Measurements from ENCODE around the gene UBASH3B.
A peak's percentile ranks its signal among the peaks of the same experiment; 100 is the strongest.

UBASH3B gene

DNA sequence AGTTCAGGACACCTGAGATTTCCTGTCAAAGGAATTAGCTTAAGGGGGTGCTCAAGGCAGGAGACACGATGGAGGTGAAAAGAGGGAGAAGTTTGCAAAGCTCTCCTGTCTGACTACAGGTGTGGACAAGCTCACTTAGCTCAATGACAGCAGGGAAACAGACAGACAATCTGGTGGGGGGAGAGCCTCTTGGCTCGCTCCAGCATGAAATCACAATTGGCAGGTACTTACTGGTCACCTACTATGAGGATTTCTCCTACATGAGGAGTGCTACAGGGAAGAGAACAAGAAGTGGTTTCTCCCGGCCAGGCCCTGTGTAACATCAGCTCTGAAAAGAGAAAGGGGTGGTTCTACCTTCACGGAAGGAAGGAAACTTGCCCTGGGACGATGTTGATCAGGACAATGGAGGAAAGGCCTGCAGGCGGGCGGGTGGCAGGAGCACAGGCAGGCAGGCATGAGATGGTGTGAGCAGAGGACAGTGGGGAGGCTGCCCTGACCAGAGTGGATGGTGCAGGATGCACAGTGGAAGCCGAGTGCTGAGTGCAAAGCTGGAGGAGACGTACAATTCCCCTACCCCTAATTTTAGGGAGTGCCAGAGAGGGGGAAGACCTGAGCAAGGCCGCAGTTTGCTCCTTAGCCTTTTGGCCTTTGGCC is 124.9 kb downstream of the UBASH3B start:
- DNase-seq (ENCODE audit: low read depth in 4 of 4, low spot score in 1 of 4), result no peak

DNA sequence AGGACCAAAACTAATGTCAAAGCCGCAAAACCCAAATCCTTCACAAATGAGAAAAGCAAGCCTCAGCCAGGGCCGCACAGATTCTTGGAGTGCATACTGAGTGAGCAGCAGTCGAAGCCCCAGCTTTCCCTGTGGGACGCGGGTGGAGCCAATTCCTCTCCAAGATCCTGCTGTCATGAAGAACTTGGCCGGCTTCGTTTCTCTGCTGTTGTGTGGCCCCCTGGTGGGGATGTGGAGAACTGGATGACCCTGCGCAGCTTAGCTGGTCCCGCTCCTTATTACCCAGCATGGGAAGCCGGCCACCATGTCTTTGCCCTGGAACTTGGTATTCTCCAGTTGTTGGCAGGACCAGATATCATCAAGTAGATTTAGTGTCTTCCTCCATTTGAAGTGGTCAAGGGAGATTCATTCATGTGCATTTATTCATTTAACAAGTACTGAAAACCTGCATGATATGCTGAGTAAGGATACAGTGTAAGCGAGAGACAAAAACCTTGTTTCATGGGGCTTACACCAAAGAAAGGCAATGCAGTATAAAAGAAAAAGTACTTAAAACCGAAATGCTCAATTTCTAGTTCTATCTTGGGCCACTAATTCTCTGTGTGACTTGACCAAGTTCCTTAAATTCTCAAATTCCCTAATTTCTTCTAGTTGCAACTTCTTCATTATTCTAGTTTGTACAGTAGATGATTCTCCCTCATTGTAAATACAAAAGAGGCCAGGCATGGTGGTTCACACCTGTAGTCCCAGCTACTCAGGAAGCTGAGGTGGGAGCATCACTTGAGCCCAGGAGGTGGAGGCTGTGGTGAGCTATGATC is 126.1 kb downstream of the UBASH3B start:
- peak; percentile 46 to 73 (median 62) for DNase-seq (ENCODE audit: low read depth in 4 of 4, low spot score in 1 of 4)

DNA sequence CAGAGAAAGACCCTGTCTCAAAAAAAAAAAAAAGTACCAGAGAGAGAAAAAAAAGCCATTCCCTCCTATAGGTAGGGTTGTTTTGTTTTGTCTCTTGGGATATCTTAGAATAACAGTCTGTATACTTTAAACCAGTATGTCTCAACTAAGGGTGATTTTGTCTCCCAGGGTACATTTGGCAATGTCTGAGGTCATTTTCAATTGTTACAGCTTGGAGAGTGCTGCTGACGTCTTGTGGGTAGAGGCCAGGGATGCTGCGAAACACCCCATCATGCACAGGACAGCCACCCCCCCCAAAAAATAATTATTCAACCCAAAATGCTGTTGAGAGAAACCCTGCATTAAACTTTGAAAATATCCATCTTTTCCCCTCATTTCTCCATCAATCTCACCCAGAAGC is 126.7 kb downstream of the UBASH3B start:
- no peak for DNase-seq (ENCODE audit: low read depth in 4 of 4, low spot score in 1 of 4)

DNA sequence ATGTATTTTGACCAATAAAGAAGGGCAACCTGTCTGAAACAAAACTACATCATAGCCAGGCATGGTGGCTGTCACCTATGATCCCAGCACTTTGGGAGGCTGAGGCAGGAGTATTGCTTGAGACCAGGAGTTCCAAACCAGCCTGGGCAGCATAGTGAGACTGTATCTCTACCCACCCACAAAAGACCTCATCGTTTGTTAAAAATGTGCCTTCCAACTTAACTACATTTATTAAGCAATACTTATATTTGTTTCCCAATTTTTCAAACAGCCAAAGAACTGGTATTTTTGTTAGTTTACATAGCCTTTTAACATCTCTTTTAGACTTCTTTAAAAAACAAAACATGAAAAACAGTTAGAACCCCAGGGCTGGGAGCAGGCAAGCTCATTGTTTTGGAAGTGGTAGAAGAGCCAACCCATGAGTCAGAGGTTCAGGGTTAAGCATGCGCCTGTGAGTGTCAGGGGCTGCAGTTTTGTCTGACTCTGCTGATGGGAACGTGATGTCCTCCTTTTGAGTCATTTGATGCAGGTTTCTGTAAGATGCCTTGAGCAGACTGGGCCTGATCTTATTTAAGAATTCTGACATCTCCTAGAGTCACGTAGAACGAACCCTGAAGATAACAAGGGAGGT is 128.9 kb downstream of the UBASH3B start:
- DNase-seq (ENCODE audit: low read depth in 4 of 4, low spot score in 1 of 4), result no peak

DNA sequence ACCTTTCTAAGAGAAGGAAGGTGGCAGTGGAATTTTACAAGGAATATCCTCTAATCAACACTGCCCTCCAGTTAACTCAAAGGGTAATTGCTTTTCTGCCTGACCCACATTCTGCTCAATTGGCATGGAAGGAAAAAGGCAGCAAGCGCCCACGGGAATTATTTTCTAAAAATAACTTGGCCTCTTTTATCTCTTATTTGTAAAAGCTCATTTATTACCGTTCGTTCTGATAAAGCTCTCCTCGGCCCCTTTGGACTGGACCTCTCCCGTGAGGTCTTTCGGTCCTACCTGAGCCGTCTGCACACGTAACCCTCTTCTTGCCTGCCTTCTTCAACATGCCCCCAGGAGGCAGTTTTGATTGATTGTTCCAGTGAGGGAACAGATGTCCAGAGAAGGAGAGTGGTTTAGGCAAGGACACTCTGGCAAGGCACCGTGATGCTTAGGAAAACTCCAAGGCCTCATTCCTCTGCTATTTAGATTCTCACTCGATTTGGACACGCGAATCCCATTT is 129.6 kb downstream of the UBASH3B start:
- no peak for DNase-seq (ENCODE audit: low read depth in 4 of 4, low spot score in 1 of 4)

DNA sequence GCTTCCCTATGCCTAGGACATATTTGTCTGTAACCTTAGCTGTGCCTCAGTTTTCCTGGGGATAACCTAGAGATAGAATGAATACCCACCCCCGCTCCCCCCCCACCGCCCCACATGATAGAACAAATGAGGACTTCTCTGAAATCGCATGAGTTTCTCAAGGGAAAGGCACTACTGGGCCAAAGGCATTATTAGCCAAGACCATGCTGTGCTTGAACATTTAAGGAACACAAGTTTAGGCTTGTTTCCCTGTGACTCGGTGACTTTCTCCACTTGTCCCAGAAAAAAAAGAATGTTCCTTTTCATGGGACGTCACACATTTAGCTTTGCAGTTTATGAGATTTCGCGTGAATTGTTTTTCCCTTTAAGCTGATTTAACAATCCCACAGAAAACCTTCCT is 131.4 kb downstream of the UBASH3B start:
- no peak for DNase-seq (ENCODE audit: low read depth in 4 of 4, low spot score in 1 of 4)

DNA sequence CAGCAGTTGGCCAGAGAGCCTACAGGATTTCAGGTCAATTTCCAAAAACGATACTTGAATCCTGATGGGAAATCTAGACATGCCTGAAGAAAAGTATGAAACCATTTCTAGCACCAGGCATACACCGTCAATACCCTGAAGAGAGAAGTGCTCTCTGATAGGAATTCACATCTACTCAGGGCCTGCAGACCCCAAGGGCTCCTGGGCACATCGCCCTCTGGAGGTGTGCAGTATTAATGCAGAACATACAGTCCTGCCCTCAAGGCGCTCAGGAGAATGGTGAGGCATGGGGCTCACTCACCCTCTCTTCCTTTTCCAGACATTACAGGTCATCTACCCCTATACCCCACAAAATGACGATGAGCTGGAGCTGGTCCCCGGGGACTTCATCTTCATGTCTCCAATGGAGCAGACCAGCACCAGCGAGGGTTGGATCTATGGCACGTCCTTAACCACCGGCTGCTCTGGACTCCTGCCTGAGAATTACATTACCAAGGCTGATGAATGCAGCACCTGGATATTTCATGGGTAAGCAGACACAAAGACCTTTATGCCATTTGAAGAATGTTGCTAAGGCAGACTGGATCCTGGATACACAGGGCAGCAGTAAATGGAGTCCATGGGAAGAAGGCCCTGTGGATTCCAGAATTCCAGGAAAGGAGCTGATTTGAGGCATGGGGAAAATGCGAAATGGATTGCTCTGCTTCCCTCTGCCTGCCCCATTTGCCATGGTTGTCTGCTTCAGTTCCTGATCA is 133.4 kb downstream of the UBASH3B start:
- no peak for DNase-seq (ENCODE audit: low read depth in 4 of 4, low spot score in 1 of 4)

DNA sequence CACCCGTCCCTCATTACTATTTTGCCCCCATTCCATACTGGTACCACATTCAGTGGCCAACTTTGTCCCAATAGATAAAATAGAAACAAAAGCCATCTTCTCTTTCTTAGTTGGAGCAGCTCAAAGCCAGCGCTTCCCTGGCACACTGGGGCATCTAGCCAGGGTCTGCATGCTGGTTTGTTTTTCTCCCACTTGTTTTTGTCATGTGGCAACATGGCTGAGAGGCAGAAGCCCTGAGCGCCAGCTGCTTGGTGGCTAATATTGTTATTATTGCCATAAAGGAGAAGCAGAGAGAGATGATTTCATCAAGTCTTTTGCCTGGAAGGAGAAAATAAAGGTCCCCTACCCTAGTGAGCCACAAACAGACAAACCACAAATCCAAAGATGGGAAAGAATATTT is 134.4 kb downstream of the UBASH3B start:
- no peak for DNase-seq (ENCODE audit: low read depth in 4 of 4, low spot score in 1 of 4)

DNA sequence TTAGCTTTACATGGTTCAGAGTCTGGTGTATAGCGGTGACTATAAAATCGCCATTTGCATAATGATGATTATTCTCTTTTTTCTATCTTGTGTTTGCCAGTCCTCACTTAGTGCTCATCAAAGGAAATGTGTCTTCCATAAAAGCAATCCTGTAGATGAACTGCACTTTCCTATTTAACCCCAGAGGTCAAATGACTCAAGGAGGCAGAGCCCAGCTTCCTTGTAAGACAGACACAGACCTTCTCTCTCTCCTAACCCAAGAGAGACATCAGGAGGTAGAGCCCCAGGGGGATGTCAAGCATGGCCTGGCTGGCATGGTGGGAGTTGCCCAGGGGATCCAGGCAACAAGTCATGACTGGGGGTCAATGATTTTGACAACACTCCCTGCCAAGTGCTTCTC is 135.9 kb downstream of the UBASH3B start:
- no peak for DNase-seq (ENCODE audit: low read depth in 4 of 4, low spot score in 1 of 4)

DNA sequence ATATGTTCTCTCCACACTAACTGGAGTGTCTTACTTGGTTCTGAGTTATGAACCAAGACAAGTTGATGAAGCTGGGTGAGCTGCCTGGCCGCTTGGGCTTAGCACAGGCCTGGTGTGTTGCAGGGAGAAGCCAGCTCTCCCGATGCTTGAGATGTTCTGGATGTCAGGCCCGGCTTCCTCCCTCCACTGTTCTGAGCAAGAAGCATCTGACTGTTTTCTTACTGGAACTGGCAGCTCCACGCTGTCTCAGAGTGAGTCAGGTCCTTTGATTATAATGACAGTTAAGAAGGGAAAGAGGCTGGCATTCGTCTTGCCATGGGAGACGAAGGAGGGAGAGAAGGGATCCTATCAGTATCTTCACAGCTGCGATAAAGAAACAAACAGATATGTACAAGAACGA is 136.3 kb downstream of the UBASH3B start:
- no peak for DNase-seq (ENCODE audit: low read depth in 4 of 4, low spot score in 1 of 4)

DNA sequence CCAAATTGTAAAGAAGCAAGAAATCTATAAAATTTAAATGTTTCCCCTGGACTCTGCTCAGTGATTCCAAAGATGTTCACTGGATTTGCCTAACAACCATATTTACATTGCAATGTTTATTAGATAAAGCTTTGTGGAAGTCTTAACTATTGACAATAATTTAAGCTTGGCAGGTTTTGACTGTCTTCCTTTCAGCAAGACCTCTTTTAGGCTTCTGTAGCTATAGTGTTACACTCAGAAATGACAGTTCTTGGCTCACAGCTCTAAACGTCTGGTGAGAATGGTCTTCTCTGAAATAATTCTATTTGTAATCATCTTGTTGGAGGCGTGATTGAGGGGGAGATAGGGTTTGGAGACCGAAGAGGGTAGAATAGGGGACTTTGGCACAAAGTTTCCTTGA is 138.0 kb downstream of the UBASH3B start:
- DNase-seq (ENCODE audit: low read depth in 4 of 4, low spot score in 1 of 4), result no peak

DNA sequence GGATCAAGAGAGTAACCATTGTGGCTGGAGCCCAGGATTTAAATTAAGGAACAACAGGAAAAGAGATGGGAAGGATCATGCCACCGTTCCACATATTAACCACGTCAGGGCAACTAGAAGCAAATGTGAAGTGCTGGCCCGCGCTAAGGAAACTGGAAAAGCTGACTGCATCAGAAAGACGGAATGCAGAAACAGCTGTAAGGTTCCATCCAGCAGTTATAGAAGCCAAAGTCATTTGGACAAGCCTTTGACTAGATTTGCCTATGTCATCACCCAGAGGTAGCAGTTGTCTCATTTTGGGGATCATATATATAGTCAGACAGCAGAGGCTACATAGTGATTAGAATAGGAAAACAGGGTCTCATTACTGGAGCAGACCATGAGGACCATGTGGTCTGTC is 139.8 kb downstream of the UBASH3B start:
- no peak for DNase-seq (ENCODE audit: low read depth in 4 of 4, low spot score in 1 of 4)

DNA sequence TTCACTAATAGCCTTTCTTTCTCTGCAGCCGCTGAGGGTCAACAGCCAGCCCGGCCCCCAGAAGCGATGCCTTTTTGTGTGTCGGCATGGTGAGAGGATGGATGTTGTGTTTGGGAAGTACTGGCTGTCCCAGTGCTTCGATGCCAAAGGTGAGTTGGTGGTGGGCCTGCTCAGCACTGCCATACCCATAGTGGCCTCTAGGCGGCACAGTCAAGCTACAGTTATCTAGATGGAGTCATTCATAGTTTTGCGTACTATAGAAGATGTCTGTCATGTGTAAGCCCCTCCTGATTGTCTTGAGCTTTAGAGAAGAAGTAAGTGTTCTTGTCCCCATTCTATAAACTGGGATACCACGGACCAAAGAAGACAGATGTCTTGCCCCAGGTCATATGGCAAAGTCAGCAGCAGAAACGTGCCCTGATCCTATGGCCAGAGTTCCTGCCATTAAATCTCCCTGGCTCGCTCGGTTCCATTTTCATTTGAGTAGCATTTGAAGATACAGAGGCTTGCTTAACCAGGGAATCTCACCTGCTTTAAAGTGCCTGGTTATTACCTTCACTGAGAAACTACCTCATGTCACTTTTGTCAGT is 140.7 kb downstream of the UBASH3B start:
- DNase-seq (ENCODE audit: low read depth in 4 of 4, low spot score in 1 of 4), result peak; percentile 33 to 60 (median 55)

DNA sequence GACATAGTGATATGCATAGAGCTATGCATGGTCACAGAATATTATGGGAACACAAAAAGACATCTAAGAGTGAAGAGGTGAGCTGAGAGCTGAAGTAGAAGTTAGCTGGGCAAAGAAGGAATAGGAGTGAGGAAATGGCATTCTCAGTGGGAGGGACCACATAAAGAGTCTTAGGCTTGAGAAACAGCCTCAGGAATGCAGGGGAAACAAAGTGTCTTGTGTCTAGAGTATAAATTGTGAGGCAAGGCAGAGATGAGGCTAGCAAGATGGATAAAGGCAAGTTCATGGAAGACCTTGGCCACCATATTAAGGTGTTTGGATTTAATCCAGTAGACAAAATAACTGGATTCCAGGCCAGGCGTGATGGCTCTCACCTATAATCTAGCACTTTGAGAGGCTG is 142.1 kb downstream of the UBASH3B start:
- no peak for DNase-seq (ENCODE audit: low read depth in 4 of 4, low spot score in 1 of 4)

DNA sequence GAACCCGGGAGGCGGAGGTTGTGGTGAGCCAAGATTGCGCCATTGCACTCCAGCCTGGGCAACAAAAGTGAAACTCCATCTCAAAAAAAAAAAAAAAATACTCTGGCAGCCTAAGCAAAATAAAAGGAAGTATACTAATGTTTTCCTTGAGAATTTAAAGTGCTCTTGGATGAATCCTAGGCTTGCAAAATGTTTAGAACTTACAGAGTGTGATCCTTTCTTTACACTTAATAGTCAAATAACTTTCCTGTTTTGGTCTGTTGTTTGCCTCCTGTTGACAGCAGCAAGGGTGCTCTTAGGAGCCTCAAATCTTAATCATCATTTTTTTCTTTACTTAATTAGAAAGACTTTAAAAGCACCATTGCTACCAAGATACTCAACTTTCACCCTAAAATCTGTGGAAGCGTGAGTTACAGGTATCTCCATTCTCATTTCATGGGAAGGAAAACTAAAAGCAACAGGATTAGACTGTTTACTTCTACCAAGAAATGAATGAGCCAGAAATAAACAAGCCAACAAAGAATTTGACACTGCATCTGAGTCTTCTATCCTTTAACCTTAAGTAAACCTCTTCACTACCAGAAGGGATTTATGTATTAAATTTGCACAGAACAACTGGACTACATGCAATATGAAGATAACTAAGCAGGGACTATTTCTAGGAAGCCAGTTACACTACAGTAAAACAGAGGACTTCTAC is 144.0 kb downstream of the UBASH3B start:
- DNase-seq (ENCODE audit: low read depth in 4 of 4, low spot score in 1 of 4), result no peak

DNA sequence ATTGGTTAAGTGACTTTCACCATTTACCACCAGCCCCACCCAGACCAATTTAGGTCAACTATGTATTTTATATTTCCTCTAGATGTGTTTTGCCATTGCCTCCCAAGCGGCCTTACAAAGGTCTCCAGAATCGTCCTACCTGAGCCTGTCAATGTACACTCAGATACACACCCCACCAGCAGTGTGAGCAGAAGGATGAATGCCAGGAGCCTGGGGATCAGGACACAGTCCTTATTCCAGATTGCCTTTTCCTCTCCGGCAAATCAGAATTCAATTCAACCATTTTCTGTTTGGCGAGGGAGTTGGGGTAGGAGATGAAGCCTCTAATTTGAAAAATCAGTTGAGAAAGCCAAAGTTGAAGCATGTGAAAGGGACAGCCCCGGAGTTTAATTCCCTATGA is 147.4 kb downstream of the UBASH3B start:
- no peak for DNase-seq (ENCODE audit: low read depth in 4 of 4, low spot score in 1 of 4)

DNA sequence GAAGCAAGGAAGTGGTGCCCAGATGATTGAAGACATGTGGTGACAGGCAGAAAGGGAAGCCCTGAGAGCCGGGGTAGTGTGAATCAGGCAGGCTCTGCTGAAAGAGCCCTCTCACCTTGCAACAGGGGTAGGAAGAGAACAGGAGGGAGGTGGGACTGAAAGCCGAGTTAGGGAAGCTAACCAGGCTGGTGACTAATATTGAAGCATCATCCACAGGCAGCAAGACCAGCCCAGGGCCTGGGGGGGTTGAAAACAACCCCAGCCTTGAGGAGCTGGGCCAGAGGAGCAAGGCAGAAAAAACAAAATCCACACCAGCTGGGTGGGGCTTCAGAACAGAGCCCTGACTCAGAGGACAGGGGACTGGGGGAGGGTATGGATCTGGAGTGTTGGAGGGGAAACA is 147.8 kb downstream of the UBASH3B start:
- DNase-seq (ENCODE audit: low read depth in 4 of 4, low spot score in 1 of 4), result no peak

DNA sequence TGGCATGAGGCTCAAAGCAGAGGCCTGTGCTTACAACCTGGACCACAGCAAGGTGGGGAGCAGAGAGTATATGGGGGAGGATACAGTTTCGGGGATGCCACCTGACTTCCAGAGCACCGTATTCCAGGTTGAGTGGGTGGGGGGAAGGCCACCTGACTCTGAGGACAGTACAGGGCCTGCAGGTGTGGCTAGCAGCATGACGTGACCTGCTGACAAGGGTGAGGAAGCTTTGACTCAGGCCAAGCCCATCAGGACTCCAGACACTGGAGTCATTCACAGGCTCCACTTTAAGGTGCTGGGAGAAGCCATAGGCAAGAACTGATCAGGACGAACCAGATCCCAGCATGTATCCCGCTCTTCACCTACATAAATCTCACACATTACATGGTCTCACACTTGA is 148.2 kb downstream of the UBASH3B start:
- DNase-seq (ENCODE audit: low read depth in 4 of 4, low spot score in 1 of 4), result no peak

DNA sequence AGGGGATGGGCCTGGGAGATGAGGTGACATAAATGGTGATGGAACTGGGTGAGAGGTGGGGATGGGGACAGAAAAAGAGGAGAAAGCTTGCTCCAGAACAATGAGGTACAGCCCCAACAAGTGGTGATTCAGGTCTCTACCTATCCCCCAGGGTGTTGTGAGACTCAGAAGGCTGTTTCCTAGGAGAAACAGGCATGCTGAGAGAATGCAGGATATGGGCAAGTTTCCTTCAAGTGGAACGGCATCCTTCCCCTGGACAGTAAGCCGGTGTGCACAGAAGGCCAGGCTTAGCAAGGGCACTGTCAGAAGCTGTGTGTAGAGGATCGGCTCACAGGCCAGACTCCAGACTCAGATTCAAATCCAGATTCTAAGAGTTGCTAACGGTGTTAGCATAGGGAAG is 148.6 kb downstream of the UBASH3B start:
- DNase-seq (ENCODE audit: low read depth in 4 of 4, low spot score in 1 of 4), result no peak

DNA sequence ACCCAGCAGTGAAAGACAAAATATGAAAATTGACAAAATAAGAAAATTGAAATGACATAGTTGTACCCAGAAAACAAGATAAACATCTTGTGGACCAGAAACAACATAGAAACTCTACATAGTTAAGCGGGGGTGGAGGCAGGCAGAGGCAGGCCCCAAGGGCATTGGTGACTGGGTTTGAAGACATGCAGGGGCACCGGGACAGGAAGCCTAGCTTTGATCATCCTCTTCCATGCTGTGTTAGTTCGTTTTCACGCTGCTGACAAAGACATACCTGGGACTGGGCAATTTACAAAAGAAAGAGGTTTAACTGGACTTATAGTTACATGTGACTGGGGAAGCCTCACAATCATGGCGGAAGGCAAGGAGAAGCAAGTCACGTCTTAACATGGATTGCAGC is 149.3 kb downstream of the UBASH3B start:
- no peak for DNase-seq (ENCODE audit: low read depth in 4 of 4, low spot score in 1 of 4)
